ENCODE data around the gene SLC24A1.

DNA sequence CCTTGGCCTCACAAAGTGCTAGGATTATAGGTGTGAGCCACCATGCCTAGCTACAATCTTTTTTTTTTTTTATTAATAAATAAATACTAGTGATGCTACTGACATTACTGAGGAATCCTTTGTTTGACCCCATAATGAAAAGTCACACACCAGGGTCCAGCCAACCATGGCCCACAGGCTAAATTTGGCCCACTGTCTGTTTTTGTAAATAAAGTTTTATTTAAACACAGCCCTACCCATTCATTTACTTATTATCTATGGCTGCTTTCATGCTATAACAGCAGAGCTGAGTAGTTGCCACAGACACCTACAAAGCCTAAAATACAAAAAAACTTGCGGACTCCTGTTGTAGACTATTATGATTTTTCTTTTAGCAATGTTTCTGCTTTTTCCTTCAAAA is 18.2 kb upstream of the SLC24A1 start:
- TF ChIP-seq CTCF (CRISPR knock-in tag; IDR thresholded peaks at IDR 0.05) (no peak), BHLHE40 (IDR thresholded peaks at IDR 0.05; ENCODE audit: low read length) (no peak), ZNF773 (CRISPR knock-in tag; IDR thresholded peaks at IDR 0.05; ENCODE audit: borderline replicate concordance) (no peak), JUN (CRISPR knock-in tag; IDR thresholded peaks at IDR 0.05) (no peak), ZBTB43 (CRISPR knock-in tag; conservative IDR thresholded peaks at IDR 0.05) (no peak), SMAD3 (CRISPR knock-in tag; IDR thresholded peaks at IDR 0.05) (no peak), PHB2 (IDR thresholded peaks at IDR 0.05; ENCODE audit: partially characterized antibody) (no peak), ZNF383 (CRISPR knock-in tag; IDR thresholded peaks at IDR 0.05; ENCODE audit: borderline replicate concordance) (no peak), ZBTB20 (CRISPR knock-in tag; IDR thresholded peaks at IDR 0.05; ENCODE audit: borderline replicate concordance, low read depth) (no peak), JUND (CRISPR knock-in tag; IDR thresholded peaks at IDR 0.05) (no peak), PCBP2 (optimal IDR thresholded peaks at IDR 0.05; ENCODE audit: low read depth, low read length, poor library complexity, severe bottlenecking) (no peak), RELA (CRISPR knock-in tag; IDR thresholded peaks at IDR 0.05) (no peak), REST (IDR thresholded peaks at IDR 0.05; ENCODE audit: borderline replicate concordance in 1 of 2, low read depth in 1 of 2, low read length in 2 of 2) (no peak)
- TF ChIP-seq, protein P1, sequence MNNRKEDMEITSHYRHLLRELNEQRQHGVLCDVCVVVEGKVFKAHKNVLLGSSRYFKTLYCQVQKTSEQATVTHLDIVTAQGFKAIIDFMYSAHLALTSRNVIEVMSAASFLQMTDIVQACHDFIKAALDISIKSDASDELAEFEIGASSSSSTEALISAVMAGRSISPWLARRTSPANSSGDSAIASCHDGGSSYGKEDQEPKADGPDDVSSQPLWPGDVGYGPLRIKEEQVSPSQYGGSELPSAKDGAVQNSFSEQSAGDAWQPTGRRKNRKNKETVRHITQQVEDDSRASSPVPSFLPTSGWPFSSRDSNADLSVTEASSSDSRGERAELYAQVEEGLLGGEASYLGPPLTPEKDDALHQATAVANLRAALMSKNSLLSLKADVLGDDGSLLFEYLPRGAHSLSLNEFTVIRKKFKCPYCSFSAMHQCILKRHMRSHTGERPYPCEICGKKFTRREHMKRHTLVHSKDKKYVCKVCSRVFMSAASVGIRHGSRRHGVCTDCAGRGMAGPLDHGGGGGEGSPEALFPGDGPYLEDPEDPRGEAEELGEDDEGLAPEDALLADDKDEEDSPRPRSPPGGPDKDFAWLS (CRISPR knock-in tag; IDR thresholded peaks at IDR 0.05; ENCODE audit: borderline replicate concordance), result no peak
